H1 (cell line): ENCODE measurements around the gene ERP29. TPM values are rescaled to one million over a fixed set of nuclear protein-coding genes. Genes with fewer than 3 reads are reported as not detected.

Experiments used
- CTCF ChIA-PET: fragments of 300-600 bp; sonication (Branson Sonifier 250); formaldehyde crosslinking; loops from one replicate; lab custom pipeline; 2021; ENCODE audit not compliant: partially characterized antibody; lab: Charles Lee
- POLR2A ChIA-PET: fragments of 300-600 bp; sonication (Branson Sonifier 250); formaldehyde crosslinking; loops from one replicate; lab custom pipeline; 2021; ENCODE audit warnings: inconsistent platforms; ENCODE audit not compliant: partially characterized antibody; lab: Charles Lee
- DNase-seq, 2 experiments: peaks; one replicate each; pipeline versions ENCODE4 v3.0.0 to v3.0.0-alpha.2; 2010 to 2022; ENCODE audit warnings: low spot score in 2 of 2, low read depth in 1 of 2, mixed read lengths in 1 of 2
- FAIRE-seq: peaks from 2 replicates; lab custom pipeline; 2011; peaks lifted over from hg19 to GRCh38; lab: Jason Lieb, UNC
- H2AFZ ChIP-seq: 2 replicates; pipeline ENCODE4 v1.8.1; 2012; ENCODE audit warnings: low read length, inconsistent platforms
- H2AK5ac ChIP-seq: 2 replicates; pipeline ENCODE4 v1.6.1; 2013; ENCODE audit warnings: low read depth, low read length
- H2BK120ac ChIP-seq: replicated peaks from 2 replicates; pipeline ENCODE3; 2013; ENCODE audit warnings: low read depth, low read length, inconsistent platforms
- H2BK12ac ChIP-seq: 2 replicates; pipeline ENCODE4 v1.6.1; 2013; ENCODE audit warnings: low read depth, low read length
- H2BK15ac ChIP-seq: 2 replicates; pipeline ENCODE4 v1.6.1; 2013; ENCODE audit warnings: low read length
- H2BK20ac ChIP-seq: 2 replicates; pipeline ENCODE4 v1.6.1; 2013; ENCODE audit warnings: low read length
- H2BK5ac ChIP-seq: 2 replicates; pipeline ENCODE4 v1.6.1; 2013; ENCODE audit warnings: low read depth, low read length
- H3K14ac ChIP-seq: 2 replicates; pipeline ENCODE4 v1.6.1; 2013; ENCODE audit warnings: inconsistent platforms; ENCODE audit not compliant: insufficient read length
- H3K18ac ChIP-seq: 2 replicates; pipeline ENCODE4 v1.6.1; 2013; ENCODE audit warnings: low read length; ENCODE audit errors: extremely low read depth
- H3K23ac ChIP-seq: 2 replicates; pipeline ENCODE4 v1.6.1; 2013; ENCODE audit warnings: inconsistent platforms; ENCODE audit not compliant: insufficient read length
- H3K23me2 ChIP-seq: 2 replicates; pipeline ENCODE4 v1.6.1; 2013; ENCODE audit warnings: low read depth, low read length
- H3K27ac ChIP-seq: 2 replicates; pipeline ENCODE4 v1.6.1; 2011; ENCODE audit warnings: low read depth, low read length, inconsistent platforms
- H3K27me3 ChIP-seq, 4 experiments: replicated peaks in 1 of 4; 1 replicate in 1 of 4; 2 replicates in 3 of 4; pipeline versions ENCODE4 v1.6.1 to v1.8.1; 2011 to 2013; ENCODE audit warnings: low read length in 3 of 4, mild to moderate bottlenecking in 3 of 4, inconsistent platforms in 2 of 4, mixed read lengths in 2 of 4, moderate library complexity in 1 of 4; ENCODE audit not compliant: control insufficient read depth in 3 of 4, insufficient read depth in 3 of 4; ENCODE audit errors: extremely low read depth in 1 of 4
- H3K36me3 ChIP-seq, 4 experiments: 2 replicates each; pipeline versions ENCODE4 v1.6.1 to v1.8.1; 2011 to 2013; ENCODE audit warnings: mild to moderate bottlenecking in 4 of 4, low read length in 3 of 4, moderate library complexity in 2 of 4, control low read depth in 1 of 4, inconsistent platforms in 1 of 4; ENCODE audit not compliant: insufficient read depth in 4 of 4, control insufficient read depth in 2 of 4
- H3K4ac ChIP-seq: replicated peaks from 2 replicates; pipeline ENCODE3; 2013; ENCODE audit warnings: low read length, low read depth, mixed read lengths, inconsistent platforms; ENCODE audit not compliant: insufficient read length
- H3K4me1 ChIP-seq, 4 experiments: replicated peaks in 1 of 4; 1 replicate in 1 of 4; 2 replicates in 3 of 4; pipeline versions ENCODE4 v1.6.1 to v1.8.1; 2011 to 2013; ENCODE audit warnings: low read length in 3 of 4, inconsistent platforms in 2 of 4, mixed read lengths in 1 of 4; ENCODE audit not compliant: insufficient read depth in 4 of 4, control insufficient read depth in 3 of 4
- H3K4me2 ChIP-seq, 2 experiments: 2 replicates each; pipeline versions ENCODE4 v1.6.1 to v1.8.1; 2011 to 2013; ENCODE audit warnings: low read depth in 2 of 2, low read length in 2 of 2, control low read depth in 1 of 2, inconsistent platforms in 1 of 2, mild to moderate bottlenecking in 1 of 2; ENCODE audit not compliant: insufficient read depth in 1 of 2
- H3K4me3 ChIP-seq, 4 experiments: fragments of 200-600, 300-600 bp in 1 of 4; sonication (generic), shearing (Covaris generic), sonication (Bioruptor Twin) in 1 of 4; 2 replicates each; pipeline versions ENCODE4 v1.5.1 to v1.8.1; 2011 to 2016; ENCODE audit warnings: low read length in 4 of 4, low read depth in 3 of 4, control low read depth in 2 of 4, inconsistent platforms in 2 of 4, mild to moderate bottlenecking in 2 of 4, mixed read lengths in 1 of 4, moderate library complexity in 1 of 4; ENCODE audit not compliant: insufficient read depth in 2 of 4; ENCODE audit errors: extremely low read depth in 1 of 4
- H3K56ac ChIP-seq: replicated peaks from 2 replicates; pipeline ENCODE3; 2013; ENCODE audit warnings: low read depth, mild to moderate bottlenecking, mixed read lengths, low read length, inconsistent platforms; ENCODE audit not compliant: insufficient read length
- H3K79me1 ChIP-seq: 2 replicates; pipeline ENCODE4 v1.6.1; 2013; ENCODE audit warnings: low read depth, low read length, control low read depth
- H3K79me2 ChIP-seq, 2 experiments: 2 replicates each; pipeline versions ENCODE4 v1.6.1 to v1.8.1; 2012 to 2013; ENCODE audit warnings: low read length in 2 of 2, mild to moderate bottlenecking in 2 of 2, inconsistent platforms in 1 of 2; ENCODE audit not compliant: insufficient read depth in 2 of 2, control insufficient read depth in 1 of 2
- H3K9ac ChIP-seq, 4 experiments: replicated peaks in 1 of 4; 1 replicate in 1 of 4; 2 replicates in 3 of 4; pipeline versions ENCODE4 v1.6.1 to v1.8.1; 2011 to 2013; ENCODE audit warnings: low read depth in 3 of 4, low read length in 3 of 4, control low read depth in 2 of 4, mild to moderate bottlenecking in 2 of 4, moderate library complexity in 2 of 4, inconsistent platforms in 1 of 4; ENCODE audit errors: extremely low read depth in 1 of 4
- H3K9me3 ChIP-seq, 2 experiments: 2 replicates each; pipeline versions ENCODE4 v1.6.1 to v1.8.1; 2012 to 2013; ENCODE audit warnings: mild to moderate bottlenecking in 2 of 2, moderate library complexity in 2 of 2, control low read depth in 1 of 2, inconsistent platforms in 1 of 2, low read depth in 1 of 2, low read length in 1 of 2, mixed read lengths in 1 of 2; ENCODE audit not compliant: insufficient read depth in 2 of 2
- H4K20me1 ChIP-seq, 2 experiments: replicated peaks in 1 of 2; 2 replicates each; pipeline versions ENCODE3 to v1.8.1; 2011 to 2013; ENCODE audit warnings: inconsistent platforms in 2 of 2, low read length in 2 of 2, mild to moderate bottlenecking in 1 of 2; ENCODE audit not compliant: insufficient read depth in 2 of 2, control insufficient read depth in 1 of 2
- H4K5ac ChIP-seq: 2 replicates; pipeline ENCODE4 v1.6.1; 2013; ENCODE audit warnings: low read length, low read depth, mixed read lengths, inconsistent platforms; ENCODE audit not compliant: insufficient read length
- H4K8ac ChIP-seq: 2 replicates; pipeline ENCODE4 v1.8.0; 2013; ENCODE audit warnings: mild to moderate bottlenecking, moderate library complexity, low read length, inconsistent platforms; ENCODE audit not compliant: insufficient read depth; ENCODE audit errors: extremely low read depth
- H4K91ac ChIP-seq: replicated peaks from 2 replicates; pipeline ENCODE3; 2013; ENCODE audit warnings: low read length, mixed read lengths, inconsistent platforms; ENCODE audit not compliant: insufficient read length
- BACH1 ChIP-seq: IDR thresholded peaks from 2 replicates; pipeline ENCODE4 v1.6.1; 2012; ENCODE audit warnings: low read length, improper control_type of control experiment
- CHD2 ChIP-seq: IDR thresholded peaks from 2 replicates; pipeline ENCODE4 v1.6.1; 2012; ENCODE audit warnings: low read length, improper control_type of control experiment
- FOSL1 ChIP-seq: IDR thresholded peaks from 2 replicates; pipeline ENCODE4 v1.6.1; 2011; ENCODE audit warnings: mild to moderate bottlenecking, low read depth, low read length, moderate library complexity; ENCODE audit not compliant: insufficient read depth
- GABPA ChIP-seq: IDR thresholded peaks from 2 replicates; pipeline ENCODE4 v1.6.1; 2011; ENCODE audit warnings: mild to moderate bottlenecking, low read length, moderate library complexity, borderline replicate concordance; ENCODE audit not compliant: insufficient read depth
- POLR2AphosphoS5 ChIP-seq: IDR thresholded peaks from 2 replicates; pipeline ENCODE4 v1.6.1; 2011; ENCODE audit warnings: low read depth, low read length
- RNF2 ChIP-seq: fragments of 200-900, 300-1000 bp; sonication (generic); IDR thresholded peaks from 2 replicates; pipeline ENCODE4 v1.7.1; 2016; ENCODE audit warnings: borderline replicate concordance, low read depth, mild to moderate bottlenecking, antibody characterized with exemption, low read length; ENCODE audit not compliant: poor library complexity, severe bottlenecking; ENCODE audit errors: missing control alignments
- SIX5 ChIP-seq: IDR thresholded peaks from 2 replicates; pipeline ENCODE4 v1.6.1; 2011; ENCODE audit warnings: mild to moderate bottlenecking, low read depth, low read length
- YY1 ChIP-seq: IDR thresholded peaks from 2 replicates; pipeline ENCODE4 v1.6.1; 2011; ENCODE audit warnings: low read depth, mild to moderate bottlenecking, low read length
- WGBS, 2 experiments: shearing (Covaris generic) in 1 of 2; methylation state at CpG; one replicate each; pipeline versions ENCODE4 v1.1.6 to v1.1.7; 2013 to 2015; ENCODE audit warnings: low lambda C conversion rate in 2 of 2, mixed read lengths in 2 of 2, inconsistent platforms in 1 of 2, low coverage in 1 of 2, missing lambda C conversion rate in 1 of 2; ENCODE audit not compliant: insufficient replicate concordance in 2 of 2, insufficient coverage in 1 of 2, insufficient read length in 1 of 2; ENCODE audit errors: extremely low coverage in 1 of 2, missing lambda C conversion rate in 1 of 2; 5-methylcytosine and 5-hydroxymethylcytosine counted together
- polyA plus RNA-seq, 7 experiments: library from polyadenylated mRNA; depleted of rRNA in 3 of 7; stranded (reverse) in 5 of 7; unstranded in 2 of 7; fragments of >200 nt in 5 of 7; fragments of 200-250 nt in 2 of 7; gene quantifications; 1 replicate in 5 of 7; 2 replicates in 1 of 7; 4 replicates in 1 of 7; pipeline versions ENCODE4 v1.2.1 to v1.2.3, GENCODE V29; 2011 to 2013; ENCODE audit warnings: missing spikeins in 2 of 7, mixed read lengths in 2 of 7
- total RNA-seq: library from RNA; stranded (reverse); fragmentation: NEBNext Ultra II Directional; extraction: Animal tissue kit (Norgen Biotek cat#: 25700); gene quantifications from 2 replicates; pipeline ENCODE4 v1.2.1, GENCODE V29; 2021
- TF ChIP-seq, protein P1 (sequence below): IDR thresholded peaks from 2 replicates; pipeline ENCODE4 v1.6.1; 2012; ENCODE audit warnings: inconsistent platforms
- TF ChIP-seq, protein P2 (sequence below), 3 experiments: IDR thresholded peaks; 1 replicate in 2 of 3; 2 replicates in 1 of 3; pipeline versions ENCODE4 v1.5.1 to v1.6.1; 2011; ENCODE audit warnings: low read length in 3 of 3, mild to moderate bottlenecking in 3 of 3, inconsistent platforms in 2 of 3, low read depth in 1 of 3, moderate library complexity in 1 of 3; ENCODE audit not compliant: insufficient read depth in 1 of 3; ENCODE audit errors: control extremely low read depth in 1 of 3

ERP29 gene
- total and polyA plus RNA-seq, 2 of the 8 experiments (the other 6 are each of a cell fraction or from before 2014, with no cell fraction given) = 88.7 to 171 TPM

DNA sequence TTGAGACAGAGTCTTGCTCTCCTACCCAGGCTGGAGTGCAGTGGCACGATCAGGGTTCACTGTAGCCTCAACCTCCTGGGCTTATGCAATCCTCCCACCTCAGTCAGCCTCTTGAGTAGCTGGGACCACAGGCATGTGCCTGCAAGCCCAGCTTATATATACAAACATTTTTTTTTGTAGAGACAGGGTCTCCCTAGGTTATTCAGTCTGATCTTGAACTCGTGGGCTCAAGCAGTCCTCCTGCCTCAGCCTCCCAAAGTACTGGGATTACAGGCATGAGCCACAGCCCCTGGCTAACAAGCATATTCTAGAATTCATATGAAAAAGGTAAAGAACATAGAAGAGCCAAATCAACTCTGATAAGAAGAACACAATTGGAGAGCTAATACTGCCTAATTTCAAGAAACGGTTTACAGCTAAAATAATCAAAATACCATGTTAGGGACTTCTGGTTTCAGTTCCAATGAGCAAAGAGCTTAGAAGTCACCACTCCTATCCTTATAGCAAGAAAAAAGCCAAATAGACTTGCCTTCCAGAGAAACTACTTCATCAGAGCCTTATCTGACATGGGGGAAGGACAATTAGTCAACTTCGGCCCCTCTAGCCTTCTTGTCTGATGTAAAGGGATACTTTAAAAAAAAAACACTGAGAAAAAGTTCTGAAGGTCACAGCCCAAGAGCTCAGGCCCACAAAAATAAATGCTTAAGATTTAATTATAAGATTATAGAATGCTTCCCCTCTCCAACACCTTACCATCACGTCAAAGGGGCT is 37.9 kb upstream of the ERP29 start:
- Histone ChIP-seq H3K36me3 (no peaks in the 10 kb centered on the region), H3K27me3 (no peaks in the 10 kb centered on the region), H2AK5ac (no peak overlapping the region), H2BK12ac (no peak overlapping the region), H2BK5ac (no peak overlapping the region), H4K8ac (no peak overlapping the region), H3K9me3 (peaks cover 0 to 5% of the 10 kb centered on the region in 2 experiments; a peak in 1 of 4 replicates), H3K27ac (no peak overlapping the region), H3K14ac (no peak overlapping the region), H2BK15ac (no peak overlapping the region), H4K91ac (no peak overlapping the region), H3K4me1 (no peaks in the 10 kb centered on the region), H2BK120ac (no peak overlapping the region), H3K4ac (no peak overlapping the region), H4K20me1 (no peaks in the 10 kb centered on the region), H4K5ac (no peak overlapping the region), H3K23ac (no peak overlapping the region), H2BK20ac (no peak overlapping the region), H2AFZ (no peak overlapping the region), H3K23me2 (no peaks in the 10 kb centered on the region), H3K79me1 (no peaks in the 10 kb centered on the region), H3K9ac (no peak overlapping the region), H3K56ac (no peak overlapping the region), H3K4me2 (no peak overlapping the region), H3K4me3 (no peak overlapping the region), H3K79me2 (no peaks in the 10 kb centered on the region), H3K18ac (no peak overlapping the region)
- 76% methylated on average over 5 of the region's 5 CpGs; no CpG with 5 or more reads in 1 of the 2 experiments for WGBS, 2 experiments
- DNase-seq (no peak), FAIRE-seq (no peak)
- ChIA-PET CTCF (interaction anchor here (0.7 kb wide), 1 partner anchor 31 kb away, joined by 3 read pairs; no protein-coding TSS in a partner anchor), POLR2A (no interaction called here)
- TF ChIP-seq, protein P1, sequence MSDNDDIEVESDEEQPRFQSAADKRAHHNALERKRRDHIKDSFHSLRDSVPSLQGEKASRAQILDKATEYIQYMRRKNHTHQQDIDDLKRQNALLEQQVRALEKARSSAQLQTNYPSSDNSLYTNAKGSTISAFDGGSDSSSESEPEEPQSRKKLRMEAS = no peak
- TF ChIP-seq YY1 (no peak), BACH1 (no peak), POLR2AphosphoS5 (no peak), SIX5 (no peak), CHD2 (no peak), GABPA (no peak), FOSL1 (no peak), RNF2 (no peak)
- TF ChIP-seq, protein P2, sequence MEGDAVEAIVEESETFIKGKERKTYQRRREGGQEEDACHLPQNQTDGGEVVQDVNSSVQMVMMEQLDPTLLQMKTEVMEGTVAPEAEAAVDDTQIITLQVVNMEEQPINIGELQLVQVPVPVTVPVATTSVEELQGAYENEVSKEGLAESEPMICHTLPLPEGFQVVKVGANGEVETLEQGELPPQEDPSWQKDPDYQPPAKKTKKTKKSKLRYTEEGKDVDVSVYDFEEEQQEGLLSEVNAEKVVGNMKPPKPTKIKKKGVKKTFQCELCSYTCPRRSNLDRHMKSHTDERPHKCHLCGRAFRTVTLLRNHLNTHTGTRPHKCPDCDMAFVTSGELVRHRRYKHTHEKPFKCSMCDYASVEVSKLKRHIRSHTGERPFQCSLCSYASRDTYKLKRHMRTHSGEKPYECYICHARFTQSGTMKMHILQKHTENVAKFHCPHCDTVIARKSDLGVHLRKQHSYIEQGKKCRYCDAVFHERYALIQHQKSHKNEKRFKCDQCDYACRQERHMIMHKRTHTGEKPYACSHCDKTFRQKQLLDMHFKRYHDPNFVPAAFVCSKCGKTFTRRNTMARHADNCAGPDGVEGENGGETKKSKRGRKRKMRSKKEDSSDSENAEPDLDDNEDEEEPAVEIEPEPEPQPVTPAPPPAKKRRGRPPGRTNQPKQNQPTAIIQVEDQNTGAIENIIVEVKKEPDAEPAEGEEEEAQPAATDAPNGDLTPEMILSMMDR (IDR thresholded peaks at IDR 0.05; ENCODE audit: control extremely low read depth in 1 of 3, insufficient read depth in 1 of 3, low read depth in 1 of 3, low read length in 3 of 3) = no peak
